Breast epithelium (tissue), 3 donors: ENCODE data around the gene WDR62.

Source experiments
- POLR2A ChIP-seq: fragments of 450-650 bp; IDR thresholded peaks from one replicate; pipeline ENCODE4 v1.6.1; 2016; ENCODE audit warnings: antibody characterized with exemption, mild to moderate bottlenecking, moderate library complexity
- TF ChIP-seq, protein P1 (sequence below), 3 donors: fragments of 450-650 bp; IDR thresholded peaks; one replicate each; pipeline ENCODE4 v1.5.1; 2016 to 2017; ENCODE audit warnings: antibody characterized with exemption in 3 of 3, mild to moderate bottlenecking in 3 of 3, moderate library complexity in 3 of 3

DNA sequence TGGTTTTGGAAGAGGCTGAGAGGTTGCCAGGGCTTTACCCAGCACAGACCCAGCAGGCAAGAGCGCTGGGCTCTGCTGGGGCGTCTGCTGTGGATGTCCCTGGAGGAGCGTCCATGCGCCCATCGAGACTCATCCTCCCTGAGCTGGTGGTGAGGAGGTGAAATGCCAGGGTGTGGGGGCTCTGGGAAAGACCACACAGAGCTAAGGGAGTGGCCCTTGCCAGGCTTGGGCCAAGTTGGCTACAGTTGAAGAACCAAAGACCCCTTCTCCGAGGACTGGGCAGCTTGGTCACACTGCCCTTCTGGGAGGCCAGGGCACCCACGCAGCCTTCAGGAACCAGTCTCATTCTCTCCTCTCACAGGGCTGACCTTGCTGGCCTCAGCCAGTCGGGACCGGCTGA is 31.6 kb downstream of the WDR62 start:
- TF ChIP-seq, protein P1, sequence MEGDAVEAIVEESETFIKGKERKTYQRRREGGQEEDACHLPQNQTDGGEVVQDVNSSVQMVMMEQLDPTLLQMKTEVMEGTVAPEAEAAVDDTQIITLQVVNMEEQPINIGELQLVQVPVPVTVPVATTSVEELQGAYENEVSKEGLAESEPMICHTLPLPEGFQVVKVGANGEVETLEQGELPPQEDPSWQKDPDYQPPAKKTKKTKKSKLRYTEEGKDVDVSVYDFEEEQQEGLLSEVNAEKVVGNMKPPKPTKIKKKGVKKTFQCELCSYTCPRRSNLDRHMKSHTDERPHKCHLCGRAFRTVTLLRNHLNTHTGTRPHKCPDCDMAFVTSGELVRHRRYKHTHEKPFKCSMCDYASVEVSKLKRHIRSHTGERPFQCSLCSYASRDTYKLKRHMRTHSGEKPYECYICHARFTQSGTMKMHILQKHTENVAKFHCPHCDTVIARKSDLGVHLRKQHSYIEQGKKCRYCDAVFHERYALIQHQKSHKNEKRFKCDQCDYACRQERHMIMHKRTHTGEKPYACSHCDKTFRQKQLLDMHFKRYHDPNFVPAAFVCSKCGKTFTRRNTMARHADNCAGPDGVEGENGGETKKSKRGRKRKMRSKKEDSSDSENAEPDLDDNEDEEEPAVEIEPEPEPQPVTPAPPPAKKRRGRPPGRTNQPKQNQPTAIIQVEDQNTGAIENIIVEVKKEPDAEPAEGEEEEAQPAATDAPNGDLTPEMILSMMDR (IDR thresholded peaks at IDR 0.05) = no peak
- no peak for TF ChIP-seq POLR2A
